Neural cell (in vitro differentiated cells): ENCODE measurements around the gene KCTD13. TPM values are rescaled to one million over a fixed set of nuclear protein-coding genes. Genes with fewer than 3 reads are reported as not detected.

Experiments
- H2AFZ ChIP-seq: fragments of 200-600, 300-800 bp; sonication (generic), shearing (Covaris generic); 2 replicates; pipeline ENCODE4 v1.6.0; 2014; ENCODE audit warnings: low read depth, mild to moderate bottlenecking, antibody characterized with exemption, low read length, moderate library complexity
- H3F3A ChIP-seq: fragments of 200-600 bp; shearing (Covaris generic); 2 replicates; pipeline ENCODE4 v1.6.1; 2016; ENCODE audit warnings: mild to moderate bottlenecking, moderate library complexity, mixed read lengths, antibody characterized with exemption, low read length; ENCODE audit not compliant: insufficient read depth, poor library complexity, severe bottlenecking
- H3K27ac ChIP-seq: fragments of 200-600, 300-800 bp; sonication (generic), shearing (Covaris generic); 2 replicates; pipeline ENCODE4 v1.5.1; 2014; ENCODE audit warnings: mild to moderate bottlenecking, low read length, moderate library complexity
- H3K27me3 ChIP-seq: fragments of 300-800, 200-600 bp; sonication (generic), shearing (Covaris generic); 2 replicates; pipeline ENCODE4 v1.6.0; 2014; ENCODE audit warnings: mild to moderate bottlenecking, low read depth, low read length, moderate library complexity; ENCODE audit not compliant: insufficient read depth
- H3K36me3 ChIP-seq: fragments of 300-800, 200-600 bp; sonication (generic), shearing (Covaris generic); 2 replicates; pipeline ENCODE4 v1.5.1; 2014; ENCODE audit warnings: mild to moderate bottlenecking, antibody characterized with exemption, low read length, moderate library complexity; ENCODE audit not compliant: insufficient read depth
- H3K4me2 ChIP-seq: fragments of 300-800, 200-600 bp; sonication (generic), shearing (Covaris generic); 2 replicates; pipeline ENCODE4 v1.6.0; 2014; ENCODE audit warnings: mild to moderate bottlenecking, low read length
- H3K4me3 ChIP-seq: fragments of 300-800, 200-600 bp; sonication (generic), shearing (Covaris generic); 2 replicates; pipeline ENCODE4 v1.5.1; 2014; ENCODE audit warnings: mild to moderate bottlenecking, low read length, moderate library complexity
- H3K79me2 ChIP-seq: fragments of 200-600 bp; shearing (Covaris generic); replicated peaks from 2 replicates; pipeline ENCODE4 v1.6.0; 2014; ENCODE audit warnings: mild to moderate bottlenecking, low read length, moderate library complexity; ENCODE audit not compliant: insufficient read depth
- H3K9ac ChIP-seq: fragments of 300-800, 200-600 bp; sonication (generic), shearing (Covaris generic); 2 replicates; pipeline ENCODE4 v1.6.1; 2016; ENCODE audit warnings: mild to moderate bottlenecking, low read length, mixed read lengths
- H3K9me2 ChIP-seq: fragments of 200-600 bp; shearing (Covaris generic); 2 replicates; pipeline ENCODE4 v1.6.1; 2016; ENCODE audit warnings: mild to moderate bottlenecking, low read length, mixed read lengths; ENCODE audit not compliant: insufficient read depth
- H3K9me3 ChIP-seq: fragments of 200-600, 300-800 bp; sonication (generic), shearing (Covaris generic); 2 replicates; pipeline ENCODE4 v1.6.1; 2016; ENCODE audit warnings: mild to moderate bottlenecking, mixed run types, low read length, moderate library complexity, mixed read lengths
- H4K20me1 ChIP-seq: fragments of 200-600 bp; shearing (Covaris generic); 2 replicates; pipeline ENCODE4 v1.6.1; 2016; ENCODE audit warnings: mild to moderate bottlenecking, mixed run types; ENCODE audit not compliant: insufficient read depth
- EP300 ChIP-seq: fragments of 450-650 bp; conservative IDR thresholded peaks from 2 replicates; pipeline ENCODE4 v1.6.1; 2014; ENCODE audit warnings: antibody characterized with exemption, mild to moderate bottlenecking, moderate library complexity; ENCODE audit not compliant: poor library complexity, severe bottlenecking
- EZH2 ChIP-seq: fragments of 200-600, 300-800 bp; shearing (Covaris generic), sonication (generic); IDR thresholded peaks from 2 replicates; pipeline ENCODE4 v1.6.1; 2014; ENCODE audit warnings: antibody characterized with exemption, low read length, borderline replicate concordance, mild to moderate bottlenecking; ENCODE audit not compliant: insufficient read depth, poor library complexity, severe bottlenecking
- MXI1 ChIP-seq: fragments of 450-650 bp; conservative IDR thresholded peaks from 2 replicates; pipeline ENCODE4 v1.6.1; 2014; ENCODE audit warnings: antibody characterized with exemption, mild to moderate bottlenecking; ENCODE audit not compliant: poor library complexity, severe bottlenecking
- POLR2AphosphoS5 ChIP-seq: IDR thresholded peaks from 2 replicates; pipeline ENCODE4 v1.6.1; 2012
- RAD21 ChIP-seq: fragments of 450-650 bp; conservative IDR thresholded peaks from 2 replicates; pipeline ENCODE4 v1.6.1; 2014; ENCODE audit warnings: antibody characterized with exemption, mild to moderate bottlenecking, moderate library complexity
- REST ChIP-seq: IDR thresholded peaks from 2 replicates; pipeline ENCODE4 v1.6.1; 2012; ENCODE audit warnings: borderline replicate concordance
- SMC3 ChIP-seq: fragments of 450-650 bp; conservative IDR thresholded peaks from 2 replicates; pipeline ENCODE4 v1.6.1; 2014; ENCODE audit warnings: antibody characterized with exemption, mild to moderate bottlenecking, moderate library complexity; ENCODE audit not compliant: poor library complexity
- TAF1 ChIP-seq: IDR thresholded peaks from 2 replicates; pipeline ENCODE4 v1.6.1; 2012; ENCODE audit warnings: low read depth
- polyA plus RNA-seq: library from polyadenylated mRNA; depleted of rRNA; stranded (reverse); fragments of >200 nt; gene quantifications from 2 replicates; pipeline ENCODE4 v1.2.3, GENCODE V29; 2014
- TF ChIP-seq, protein P1 (sequence below): fragments of 450-650 bp; IDR thresholded peaks from 2 replicates; pipeline ENCODE4 v1.5.1; 2014; ENCODE audit warnings: antibody characterized with exemption, mild to moderate bottlenecking, moderate library complexity; ENCODE audit not compliant: poor library complexity, severe bottlenecking

Gene KCTD13
- polyA plus RNA-seq, 1 donor from 2014 or later: 55.0 TPM

GRCh38 chr16:29921034-29921385 is 5.0 kb downstream of the KCTD13 start:
- Histone ChIP-seq H3K27ac (no peak overlapping the region), H2AFZ (no peak overlapping the region), H3K9me3 (no peaks in the 10 kb centered on the region), H3F3A (no peaks in the 10 kb centered on the region), H3K9ac (no peak overlapping the region), H3K79me2 (peaks cover 9% of the 10 kb centered on the region), H3K36me3 (no peaks in the 10 kb centered on the region), H3K9me2 (no peaks in the 10 kb centered on the region), H3K27me3 (no peaks in the 10 kb centered on the region), H4K20me1 (no peaks in the 10 kb centered on the region), H3K4me2 (no peak overlapping the region), H3K4me3 (no peak overlapping the region)
- TF ChIP-seq EP300: no peak
- no peak for TF ChIP-seq REST
- TF ChIP-seq EZH2: no peak
- TF ChIP-seq RAD21: no peak
- TF ChIP-seq SMC3: no peak
- TF ChIP-seq, protein P1, sequence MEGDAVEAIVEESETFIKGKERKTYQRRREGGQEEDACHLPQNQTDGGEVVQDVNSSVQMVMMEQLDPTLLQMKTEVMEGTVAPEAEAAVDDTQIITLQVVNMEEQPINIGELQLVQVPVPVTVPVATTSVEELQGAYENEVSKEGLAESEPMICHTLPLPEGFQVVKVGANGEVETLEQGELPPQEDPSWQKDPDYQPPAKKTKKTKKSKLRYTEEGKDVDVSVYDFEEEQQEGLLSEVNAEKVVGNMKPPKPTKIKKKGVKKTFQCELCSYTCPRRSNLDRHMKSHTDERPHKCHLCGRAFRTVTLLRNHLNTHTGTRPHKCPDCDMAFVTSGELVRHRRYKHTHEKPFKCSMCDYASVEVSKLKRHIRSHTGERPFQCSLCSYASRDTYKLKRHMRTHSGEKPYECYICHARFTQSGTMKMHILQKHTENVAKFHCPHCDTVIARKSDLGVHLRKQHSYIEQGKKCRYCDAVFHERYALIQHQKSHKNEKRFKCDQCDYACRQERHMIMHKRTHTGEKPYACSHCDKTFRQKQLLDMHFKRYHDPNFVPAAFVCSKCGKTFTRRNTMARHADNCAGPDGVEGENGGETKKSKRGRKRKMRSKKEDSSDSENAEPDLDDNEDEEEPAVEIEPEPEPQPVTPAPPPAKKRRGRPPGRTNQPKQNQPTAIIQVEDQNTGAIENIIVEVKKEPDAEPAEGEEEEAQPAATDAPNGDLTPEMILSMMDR: no peak
- TF ChIP-seq MXI1: no peak
- no peak for TF ChIP-seq POLR2AphosphoS5
- TF ChIP-seq TAF1: no peak

GRCh38 chr16:29920288-29921033 is 5.6 kb downstream of the KCTD13 start:
- H3K36me3 ChIP-seq: no peaks in the 10 kb centered on the region
- no peaks in the 10 kb centered on the region for H4K20me1 ChIP-seq
- H3F3A ChIP-seq: no peaks in the 10 kb centered on the region
- H3K4me2 ChIP-seq: no peak overlapping the region
- no peaks in the 10 kb centered on the region for H3K27me3 ChIP-seq
- no peak overlapping the region for H3K27ac ChIP-seq
- no peak overlapping the region for H3K4me3 ChIP-seq
- no peak overlapping the region for H3K9ac ChIP-seq
- H3K9me2 ChIP-seq: no peaks in the 10 kb centered on the region
- H2AFZ ChIP-seq: no peak overlapping the region
- no peaks in the 10 kb centered on the region for H3K9me3 ChIP-seq
- peaks cover 7% of the 10 kb centered on the region for H3K79me2 ChIP-seq
- TF ChIP-seq RAD21 (no peak), EP300 (no peak), TAF1 (no peak), EZH2 (no peak), POLR2AphosphoS5 (no peak), REST (no peak), SMC3 (no peak), MXI1 (no peak)
- TF ChIP-seq, protein P1: no peak
